Small intestine (tissue), 7 donors: ENCODE results near the gene HELZ. TPM values are rescaled to one million over a fixed set of nuclear protein-coding genes. Genes with fewer than 3 reads are reported as not detected.
"Not testable (repeated sequence)": the region's sequence is repeated elsewhere in the genome, so short reads cannot be mapped to it uniquely, and the experiment has no call there.

Experiments
- DNase-seq, 2 donors: peaks; one replicate each; pipeline versions ENCODE4 v3.0.0 to v3.0.0-alpha.2; 2013
- FAIRE-seq: peaks from 2 replicates; lab custom pipeline; 2012; peaks lifted over from hg19 to GRCh38; lab: Jason Lieb, UNC
- H3K27ac ChIP-seq, 3 donors: one replicate each; pipeline ENCODE4 v1.5.1; 2013; ENCODE audit warnings: low read length in 2 of 3, mild to moderate bottlenecking in 2 of 3, control low read depth in 1 of 3, inconsistent platforms in 1 of 3, low read depth in 1 of 3, moderate library complexity in 1 of 3
- H3K27me3 ChIP-seq, 3 donors: one replicate each; pipeline ENCODE4 v1.6.1; 2013; ENCODE audit warnings: low read length in 3 of 3, inconsistent platforms in 1 of 3; ENCODE audit not compliant: control insufficient read depth in 3 of 3, insufficient read depth in 3 of 3
- H3K36me3 ChIP-seq, 3 donors: one replicate each; pipeline ENCODE4 v1.6.1; 2013; ENCODE audit warnings: low read length in 3 of 3, inconsistent platforms in 1 of 3, low read depth in 1 of 3, mild to moderate bottlenecking in 1 of 3, moderate library complexity in 1 of 3; ENCODE audit not compliant: control insufficient read depth in 3 of 3, insufficient read depth in 2 of 3
- H3K4me1 ChIP-seq, 3 donors: one replicate each; pipeline ENCODE4 v1.6.1; 2013; ENCODE audit warnings: low read length in 2 of 3, inconsistent platforms in 1 of 3, low read depth in 1 of 3, mild to moderate bottlenecking in 1 of 3, moderate library complexity in 1 of 3; ENCODE audit not compliant: control insufficient read depth in 3 of 3, insufficient read depth in 2 of 3
- H3K4me3 ChIP-seq, 3 donors: one replicate each; pipeline ENCODE4 v1.5.1; 2013; ENCODE audit warnings: low read length in 3 of 3, control low read depth in 1 of 3, inconsistent platforms in 1 of 3, low read depth in 1 of 3, mild to moderate bottlenecking in 1 of 3, moderate library complexity in 1 of 3
- H3K9me3 ChIP-seq, 2 donors: one replicate each; pipeline ENCODE4 v1.6.1; 2013; ENCODE audit warnings: low read depth in 1 of 2, low read length in 1 of 2; ENCODE audit not compliant: control insufficient read depth in 2 of 2, insufficient read depth in 1 of 2
- WGBS, 3 donors: extraction: QIAGEN DNeasy Blood & Tissue Kit; methylation state at CpG; one replicate each; pipeline ENCODE4 v1.1.7; 2013; 5-methylcytosine and 5-hydroxymethylcytosine counted together
- polyA plus RNA-seq, 4 donors: library from polyadenylated mRNA; stranded (reverse) in 3 of 4; unstranded in 1 of 4; fragments of 200-250 nt in 3 of 4; fragments of 120-200 nt in 1 of 4; gene quantifications; one replicate each; pipeline versions ENCODE4 v1.2.1 to v1.2.3, GENCODE V29; 2013
- donor health status: healthy with polysubstance abuse.
- donor health status: control.
- donor health status: control.
- donor health status: Bipolar disorder and iron deficiency.
- donor health status: healthy.

Gene HELZ
- polyA plus RNA-seq, 4 donors = 2.7 to 27.3 (median 3.6) TPM

GRCh38 chr17:67107171-67107570 lies 137.8 kb downstream of the HELZ start:
- Histone ChIP-seq H3K4me3 (no peak overlapping the region), H3K9me3 (no peaks in the 10 kb centered on the region), H3K36me3 (peaks cover 14 to 24% (median 17%) of the 10 kb centered on the region in 3 donors), H3K4me1 (no peaks in the 10 kb centered on the region), H3K27ac (no peak overlapping the region), H3K27me3 (no peaks in the 10 kb centered on the region)
- WGBS, 3 donors = 96 to 98% (median 96%) methylated on average over 5 of the region's 5 CpGs
- FAIRE-seq (no peak), DNase-seq (no peak)

- H3K36me3 ChIP-seq = peaks cover 14 to 26% (median 17%) of the 10 kb centered on the region in 3 donors
- no peaks in the 10 kb centered on the region for H3K27me3 ChIP-seq
- H3K9me3 ChIP-seq = no peaks in the 10 kb centered on the region
- FAIRE-seq (no peak), DNase-seq (no peak)
- H3K27ac ChIP-seq = no peak overlapping the region
- H3K4me3 ChIP-seq = no peak overlapping the region
- H3K4me1 ChIP-seq = peaks cover 0 to 1% (median 0%) of the 10 kb centered on the region in 3 donors
Measured at GRCh38 chr17:67105213-67105612, 139.8 kb downstream of the HELZ start.

GRCh38 chr17:67104641-67105040 lies 140.4 kb downstream of the HELZ start:
- not testable (repeated sequence) for H3K4me1 ChIP-seq, H3K4me3 ChIP-seq, DNase-seq, H3K27me3 ChIP-seq, FAIRE-seq, H3K27ac ChIP-seq, H3K9me3 ChIP-seq
- WGBS, 3 donors = 94 to 98% (median 98%) methylated on average over 7 of the region's 7 CpGs
- peaks cover 14 to 26% (median 17%) of the 10 kb centered on the region in 3 donors for H3K36me3 ChIP-seq

- Histone ChIP-seq H3K9me3 (no peaks in the 10 kb centered on the region), H3K4me1 (peaks cover 0 to 1% (median 0%) of the 10 kb centered on the region in 3 donors), H3K27ac (no peak overlapping the region), H3K36me3 (peaks cover 0 to 10% (median 4%) of the 10 kb centered on the region in 3 donors), H3K27me3 (no peaks in the 10 kb centered on the region), H3K4me3 (no peak overlapping the region)
- 95 to 97% (median 95%) methylated on average over 1 of the region's 1 CpG for WGBS, 3 donors
- DNase-seq = no peak
- FAIRE-seq = no peak
Measured at GRCh38 chr17:67098006-67098405, 147.0 kb downstream of the HELZ start.

GRCh38 chr17:67096609-67097008 lies 148.4 kb downstream of the HELZ start:
- Histone ChIP-seq H3K9me3 (no peaks in the 10 kb centered on the region), H3K4me1 (no peaks in the 10 kb centered on the region), H3K27me3 (no peaks in the 10 kb centered on the region), H3K27ac (no peak overlapping the region), H3K4me3 (no peak overlapping the region), H3K36me3 (peaks cover 0 to 10% (median 4%) of the 10 kb centered on the region in 3 donors)
- DNase-seq (no peak), FAIRE-seq (no peak)
- WGBS, 3 donors = 96 to 100% (median 97%) methylated on average over 1 of the region's 1 CpG

- peaks cover 0 to 10% (median 4%) of the 10 kb centered on the region in 3 donors for H3K36me3 ChIP-seq
- WGBS, 3 donors = 98 to 100% (median 100%) methylated on average over 1 of the region's 1 CpG
- no peaks in the 10 kb centered on the region for H3K4me1 ChIP-seq
- no peak overlapping the region for H3K27ac ChIP-seq
- no peaks in the 10 kb centered on the region for H3K9me3 ChIP-seq
- H3K4me3 ChIP-seq = no peak overlapping the region
- DNase-seq = no peak
- H3K27me3 ChIP-seq = no peaks in the 10 kb centered on the region
- no peak for FAIRE-seq
Measured at GRCh38 chr17:67095803-67096202, 149.2 kb downstream of the HELZ start.

GRCh38 chr17:67095291-67095690 lies 149.7 kb downstream of the HELZ start:
- not testable (repeated sequence) for H3K4me1 ChIP-seq, FAIRE-seq, DNase-seq, H3K9me3 ChIP-seq, H3K27ac ChIP-seq, H3K4me3 ChIP-seq, H3K36me3 ChIP-seq, H3K27me3 ChIP-seq
- 20 to 35% (median 32%) methylated on average over 1 of the region's 1 CpG for WGBS, 3 donors

GRCh38 chr17:67093348-67093747 lies 151.6 kb downstream of the HELZ start:
- no peak for DNase-seq
- Histone ChIP-seq H3K9me3 (no peaks in the 10 kb centered on the region), H3K36me3 (peaks cover 2 to 11% (median 4%) of the 10 kb centered on the region in 3 donors), H3K4me1 (no peaks in the 10 kb centered on the region), H3K27me3 (no peaks in the 10 kb centered on the region), H3K4me3 (no peak overlapping the region), H3K27ac (no peak overlapping the region)
- no peak for FAIRE-seq
- WGBS, 3 donors = 89 to 95% (median 91%) methylated on average over 2 of the region's 2 CpGs

- not testable (repeated sequence) for FAIRE-seq, H3K27me3 ChIP-seq, H3K27ac ChIP-seq, DNase-seq, H3K9me3 ChIP-seq, H3K4me3 ChIP-seq, H3K4me1 ChIP-seq
- H3K36me3 ChIP-seq = peaks cover 2 to 12% (median 4%) of the 10 kb centered on the region in 3 donors
- 93 to 95% (median 94%) methylated on average over 7 of the region's 7 CpGs for WGBS, 3 donors
Measured at GRCh38 chr17:67092710-67093109, 152.3 kb downstream of the HELZ start.
